DMS53 treated with DMSO at 0.1 percent for 48 hours (cell line): ENCODE measurements around the gene MTG2.

ENCODE experiments used
- DNase-seq: peaks from one replicate; lab custom pipeline; 2025; ENCODE audit not compliant: unreplicated experiment; lab: John Stamatoyannopoulos, UW

Gene MTG2

DNA sequence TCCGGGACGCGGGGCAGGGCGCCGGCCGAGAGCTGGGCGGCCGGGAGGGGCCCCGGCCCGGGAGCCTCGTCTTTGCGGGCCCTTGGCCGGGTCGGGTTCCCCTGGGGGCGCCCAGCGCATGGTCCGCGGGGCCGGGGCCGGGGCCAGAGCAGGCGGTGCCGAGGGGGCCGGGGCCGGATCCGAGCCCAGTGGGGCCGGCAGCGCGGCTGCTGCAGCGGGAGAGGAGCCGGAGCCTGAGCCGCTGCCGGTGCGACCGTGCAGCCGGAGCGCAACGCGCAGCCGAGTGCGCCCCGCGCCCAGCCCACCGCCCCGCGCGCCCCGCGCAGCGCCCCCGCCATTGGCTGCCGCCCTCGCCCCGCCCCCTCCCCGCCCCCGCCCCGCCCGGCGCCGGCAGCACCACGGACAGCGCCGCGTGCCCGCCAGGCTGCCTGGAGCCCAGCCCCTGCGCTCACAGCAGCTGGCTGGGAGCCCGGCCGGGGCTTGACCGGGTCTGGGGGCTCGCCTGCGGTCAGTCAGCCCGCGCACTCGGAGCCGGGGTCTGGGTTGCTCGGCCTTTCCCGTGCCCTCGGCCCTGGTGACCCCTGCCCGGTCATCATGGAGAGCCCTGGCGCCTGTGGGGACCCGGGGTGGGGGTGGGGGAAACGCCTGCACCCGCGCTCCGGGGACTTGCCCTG is 37.3 kb downstream of the MTG2 start, which contains the start of gene HRH3:
TSS of gene HRH3 (minus strand) at position 287 of the 674 bp plus-strand sequence. CDS start 308 bp downstream, outside the sequence.
- no peak for DNase-seq

DNA sequence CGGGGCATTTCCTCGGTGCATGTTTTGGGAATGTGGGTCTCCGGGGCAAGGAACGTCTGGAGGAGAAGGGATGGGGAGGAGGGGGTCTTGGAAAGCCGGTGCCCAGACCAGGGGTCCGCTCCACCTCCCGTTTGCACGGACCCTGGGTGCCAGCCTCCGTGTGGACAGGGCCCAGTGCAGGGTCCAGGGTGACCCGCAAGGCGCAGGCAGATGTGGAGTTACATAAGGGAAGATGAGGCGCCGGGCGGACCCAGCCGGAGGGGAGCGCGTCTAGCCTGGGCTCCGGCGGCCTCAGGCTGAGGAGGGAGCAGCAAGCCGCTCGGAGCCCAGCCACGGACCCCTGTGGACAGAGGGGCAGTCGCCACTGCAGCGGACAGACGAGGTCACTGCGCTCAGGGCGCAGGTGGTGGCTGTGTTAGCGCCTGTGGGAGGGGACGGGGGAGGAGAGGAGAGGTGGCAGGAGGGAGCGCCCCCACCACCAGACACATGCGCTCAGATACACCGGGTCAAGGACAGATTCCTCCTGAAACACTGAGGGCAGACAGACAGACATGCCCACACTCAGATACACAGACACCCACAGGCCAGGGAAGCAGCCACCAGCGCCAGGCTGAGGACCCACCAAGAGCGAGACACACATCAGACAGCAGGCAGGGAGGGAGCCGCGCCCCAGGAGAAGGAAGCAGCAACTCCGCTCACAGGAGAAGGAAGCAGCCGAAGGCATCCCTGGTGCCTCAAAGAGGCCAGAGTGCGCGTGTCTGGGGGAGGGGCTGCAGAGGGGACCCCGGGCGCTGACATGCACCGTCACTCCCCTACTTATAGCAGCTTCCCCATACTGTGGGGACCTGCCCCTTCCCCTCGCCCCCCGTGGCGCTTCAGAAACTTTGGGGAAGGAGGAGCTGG is 38.1 kb downstream of the MTG2 start:
- no peak for DNase-seq

DNA sequence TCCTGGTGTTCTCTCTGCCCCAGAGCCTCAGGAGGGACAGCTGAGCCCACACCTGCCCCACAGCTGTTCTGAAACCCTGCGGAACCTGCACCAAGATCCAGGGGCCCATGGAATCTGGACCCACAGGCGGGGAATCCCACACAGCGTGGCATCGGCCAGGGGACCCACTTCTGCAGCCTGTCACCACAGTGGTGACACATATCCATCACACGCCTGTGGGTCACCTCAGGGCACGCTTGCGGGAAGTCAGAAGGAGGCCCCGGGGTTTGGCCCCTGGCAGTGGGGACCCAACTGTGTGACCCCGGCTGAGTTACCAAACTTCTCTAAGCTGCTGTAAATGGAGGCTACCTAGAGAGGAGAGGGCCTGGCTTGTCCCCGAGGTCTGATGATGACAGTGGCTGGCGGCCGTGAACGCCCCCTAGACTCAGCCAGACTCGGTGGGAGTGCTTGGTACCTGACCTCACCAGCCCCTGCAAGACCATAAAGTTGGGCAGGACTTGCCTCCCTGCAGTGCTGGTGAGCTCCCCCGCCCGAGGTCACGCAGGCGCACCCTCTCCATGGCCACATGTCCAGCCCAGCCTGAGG is 39.5 kb downstream of the MTG2 start:
- DNase-seq = no peak

DNA sequence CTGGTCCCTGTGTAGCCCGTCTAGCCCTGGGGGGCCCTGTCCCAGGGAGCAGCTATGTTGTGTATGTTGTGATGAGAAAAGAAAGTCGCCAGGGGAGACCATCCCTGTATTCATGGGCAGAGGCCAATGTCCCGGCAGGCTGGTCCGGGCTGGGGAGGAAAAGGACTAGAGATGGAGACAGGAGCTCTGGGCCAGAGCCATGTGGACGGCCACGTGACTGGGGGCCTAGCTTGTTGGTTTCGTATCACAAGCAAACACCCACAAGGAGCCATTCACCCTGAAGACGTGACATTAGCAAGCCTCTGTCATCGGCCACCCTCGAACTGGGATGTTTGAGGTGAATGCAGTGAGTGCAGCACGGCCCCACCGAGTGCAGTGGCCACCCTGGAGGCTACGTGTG is 40.1 kb downstream of the MTG2 start:
- DNase-seq = no peak

DNA sequence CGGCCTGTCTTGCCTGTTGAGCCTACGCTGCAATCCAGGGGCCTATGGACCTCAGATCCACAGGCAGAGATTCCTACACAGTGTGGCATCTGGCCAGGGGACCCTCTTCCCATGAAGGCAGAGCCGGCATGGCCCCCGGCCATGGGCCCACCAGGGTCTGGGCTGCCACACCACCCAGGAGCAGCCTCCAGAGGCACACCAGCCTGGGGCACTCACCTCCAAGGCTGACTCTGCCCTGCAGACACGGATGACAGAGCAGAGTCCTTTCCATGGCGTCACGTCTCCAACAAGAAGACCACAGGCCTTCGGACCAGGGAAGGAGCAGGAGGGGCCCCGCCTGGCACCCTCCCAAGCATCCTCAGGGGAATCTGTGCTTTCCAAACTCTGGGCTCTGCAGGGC is 40.7 kb downstream of the MTG2 start:
- no peak for DNase-seq

DNA sequence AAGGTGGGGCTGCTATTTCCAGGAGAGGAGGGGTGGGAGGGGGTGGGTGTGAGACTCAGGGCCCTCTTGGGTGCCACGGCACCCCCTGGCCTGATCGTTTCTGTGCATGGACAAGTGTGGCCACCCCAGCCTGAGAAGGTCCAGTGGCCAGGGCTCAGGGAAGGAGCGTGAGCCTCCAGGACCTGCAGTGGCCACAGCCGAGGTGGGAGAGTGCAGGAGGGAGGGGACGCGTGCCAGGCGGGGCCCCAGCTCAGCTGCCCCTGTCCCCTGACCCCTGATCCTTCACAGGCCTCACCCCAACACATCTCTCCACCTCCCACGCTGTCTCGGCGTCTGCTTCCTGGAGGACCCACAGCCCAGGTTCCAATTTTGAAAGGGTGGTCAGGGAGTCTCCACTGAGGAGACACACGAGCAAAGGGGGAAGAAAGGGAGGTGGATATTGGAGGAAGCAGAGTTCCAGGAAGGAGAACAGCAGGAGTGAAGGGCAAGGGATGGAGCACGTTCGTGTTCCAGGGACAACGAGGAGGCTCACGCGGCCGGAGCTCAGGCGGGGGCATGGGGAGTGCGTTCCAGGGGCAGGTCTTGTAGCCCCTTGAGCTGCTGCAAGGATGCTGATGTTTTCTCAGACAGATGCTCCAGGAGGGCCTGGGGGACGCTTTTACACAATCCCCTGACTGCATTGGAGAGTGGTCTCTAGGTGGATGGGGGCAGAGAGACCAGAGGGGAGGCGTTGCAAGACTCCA is 41.5 kb downstream of the MTG2 start:
- no peak for DNase-seq

DNA sequence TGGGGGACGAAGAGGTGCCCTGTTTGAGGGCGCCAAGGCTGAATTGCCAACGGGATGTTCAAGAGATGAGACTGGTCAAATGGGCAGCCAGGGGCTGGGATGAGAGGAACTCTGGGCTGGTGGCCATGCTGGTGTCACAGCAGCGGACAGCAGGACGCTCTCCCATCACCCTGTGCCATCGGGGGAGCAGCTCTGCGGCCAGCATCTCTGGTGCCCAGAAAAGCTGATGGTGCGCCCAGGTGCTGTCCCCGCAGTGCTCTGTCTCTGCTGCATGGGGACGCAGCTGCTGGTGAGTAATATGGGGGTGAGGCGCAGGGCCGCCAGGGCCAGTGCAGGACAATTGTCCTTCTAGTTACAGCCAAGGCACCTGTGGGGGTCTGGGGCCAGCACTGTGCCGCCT is 42.2 kb downstream of the MTG2 start:
- DNase-seq = no peak

DNA sequence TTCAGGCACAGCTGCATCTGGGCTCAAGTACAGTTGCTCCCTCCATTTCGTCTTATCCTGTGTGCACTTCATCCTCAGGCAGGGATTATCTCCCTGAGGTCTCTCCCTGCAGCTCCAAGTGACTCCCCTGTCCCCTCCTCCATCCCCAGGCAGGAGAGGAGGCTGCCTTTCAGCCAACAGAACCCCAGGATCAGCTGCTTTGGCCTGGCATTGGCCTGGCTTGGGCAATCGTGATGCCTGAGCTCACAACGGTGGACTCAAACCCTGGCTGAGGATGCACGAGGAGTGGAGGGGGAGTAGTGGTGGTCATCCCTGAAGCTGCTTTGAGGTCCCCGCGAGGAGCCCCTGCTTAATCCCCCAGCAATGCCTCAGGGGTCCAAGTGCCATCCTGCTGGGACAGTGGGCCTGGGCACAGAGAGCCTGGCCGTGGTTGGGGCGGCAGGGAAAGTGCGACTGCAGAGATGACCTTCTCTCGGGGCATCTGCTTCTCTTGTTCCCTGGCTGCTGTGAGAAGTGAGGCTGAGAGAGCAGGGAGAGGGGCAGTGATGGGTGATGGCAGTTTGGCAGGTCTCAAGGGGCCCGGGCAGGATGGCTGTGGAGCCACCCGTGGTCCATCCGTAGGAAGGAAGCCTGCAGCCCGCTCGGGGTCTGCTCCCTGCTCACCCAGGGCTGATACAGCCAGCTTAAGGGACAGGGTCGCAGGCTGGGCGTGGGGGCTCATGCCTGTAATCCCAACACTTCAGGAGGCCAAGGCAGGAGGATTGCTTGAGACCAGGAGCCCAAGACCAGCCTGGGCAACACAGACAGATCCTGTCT is 43.2 kb downstream of the MTG2 start:
- DNase-seq = no peak

DNA sequence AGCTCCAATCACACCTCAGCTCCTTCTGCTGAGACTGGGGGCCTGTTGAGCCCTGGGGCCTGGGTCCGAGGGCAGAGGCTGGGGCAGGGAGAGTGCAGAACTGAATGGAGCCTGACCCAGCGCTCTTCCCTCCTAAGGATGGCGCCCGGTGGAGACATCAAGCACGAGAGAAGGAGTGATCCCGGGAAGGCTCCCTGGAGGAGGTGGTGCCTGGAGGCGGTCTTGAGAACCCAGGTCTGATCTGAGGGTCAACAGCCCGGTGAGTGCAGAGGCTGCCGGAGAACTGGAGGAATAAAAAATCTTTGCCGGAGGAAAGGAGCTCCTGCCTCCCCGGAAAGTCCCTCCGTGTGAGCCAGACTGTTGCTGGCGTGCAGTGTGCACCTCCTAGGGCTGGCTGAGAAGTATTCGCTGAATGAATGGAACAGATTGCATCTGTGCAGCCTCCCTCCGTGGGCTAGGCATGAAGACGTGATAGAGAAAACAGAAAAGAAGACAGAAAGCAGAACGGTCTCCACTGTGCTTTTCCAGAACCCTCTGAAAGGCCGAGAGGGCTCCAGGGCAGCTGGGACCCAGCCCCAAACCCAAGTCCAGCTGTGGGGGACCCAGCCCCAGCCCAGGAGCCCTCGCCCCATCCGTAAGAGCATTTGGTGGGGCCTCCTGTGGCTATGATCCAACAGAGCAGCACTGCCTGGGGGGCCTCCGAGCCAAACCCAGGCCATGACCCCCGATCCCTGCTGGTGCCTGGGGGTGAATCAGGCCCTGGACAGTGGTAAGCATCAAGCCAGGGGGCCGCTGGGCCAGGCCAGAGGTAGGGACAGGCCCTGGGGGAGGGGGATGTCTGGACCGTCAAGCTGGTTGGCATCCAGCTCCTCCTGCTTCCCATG is 44.1 kb downstream of the MTG2 start:
- DNase-seq = no peak

DNA sequence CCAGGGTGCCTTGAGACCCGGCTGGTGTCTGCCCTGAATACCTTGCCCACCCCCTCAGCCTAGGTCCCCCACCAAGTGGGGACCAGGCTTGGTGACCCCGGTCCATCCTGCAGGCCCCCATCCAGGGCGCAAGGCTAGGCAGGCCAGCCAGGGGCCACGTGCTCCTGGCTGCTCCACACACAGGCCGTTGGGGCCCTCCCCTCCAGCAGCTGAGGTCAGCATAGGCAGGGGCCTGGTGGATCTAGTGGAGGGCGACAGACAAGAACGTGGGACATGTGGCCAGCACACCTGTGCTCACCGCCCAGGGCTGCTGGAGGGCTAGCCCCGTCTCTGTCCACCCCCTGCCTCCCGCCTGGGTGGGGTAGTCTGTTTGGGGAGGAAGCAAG is 44.8 kb downstream of the MTG2 start:
- no peak for DNase-seq

DNA sequence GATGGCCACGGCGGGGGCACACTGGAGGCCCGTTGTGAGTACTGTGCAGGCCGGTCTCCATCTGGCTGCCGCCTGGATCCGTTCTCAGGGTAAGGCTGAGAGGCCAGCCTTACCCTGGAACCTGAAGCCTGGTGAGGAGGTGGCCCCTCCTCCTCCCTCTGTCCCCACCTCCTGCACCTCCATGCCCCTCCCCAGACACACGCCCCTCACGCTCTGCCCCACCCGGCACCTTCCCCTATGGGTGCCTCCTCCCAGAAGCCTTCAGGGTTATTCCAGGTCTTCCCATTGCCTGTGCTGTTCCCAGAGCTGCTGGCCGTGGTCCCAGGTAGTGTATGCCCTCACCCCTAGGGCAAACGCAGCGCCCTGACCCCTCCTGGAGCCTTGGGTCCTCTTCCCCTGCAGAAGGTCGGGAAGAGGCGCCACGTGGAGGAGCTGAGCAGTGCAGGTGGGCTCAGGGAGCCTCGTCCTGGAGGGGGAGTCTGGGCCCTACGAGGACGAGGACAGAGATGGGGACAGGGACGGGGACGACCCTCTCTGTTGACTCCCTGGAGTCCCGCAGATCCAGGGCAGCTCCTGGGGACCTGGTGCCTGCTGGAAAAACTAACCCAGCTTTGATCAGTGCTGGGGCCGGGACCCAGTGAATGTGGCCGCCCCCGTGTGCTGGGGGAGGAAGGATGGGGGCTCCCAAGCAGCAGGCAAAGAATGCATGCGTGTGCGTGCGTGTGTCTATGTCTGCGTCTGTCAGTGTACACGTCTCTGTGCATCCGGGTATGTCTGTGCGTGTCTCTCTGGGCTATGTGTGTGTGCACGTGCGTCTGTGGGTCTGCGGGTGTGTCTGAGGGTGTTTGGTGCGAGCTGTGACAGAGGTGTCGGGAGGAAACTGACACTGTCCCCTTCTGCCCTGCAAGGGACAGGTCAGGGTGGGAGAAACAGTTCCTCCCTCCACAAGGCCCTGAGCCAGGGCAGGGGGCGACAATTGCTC is 45.4 kb downstream of the MTG2 start:
- peak; percentile 25 for DNase-seq

DNA sequence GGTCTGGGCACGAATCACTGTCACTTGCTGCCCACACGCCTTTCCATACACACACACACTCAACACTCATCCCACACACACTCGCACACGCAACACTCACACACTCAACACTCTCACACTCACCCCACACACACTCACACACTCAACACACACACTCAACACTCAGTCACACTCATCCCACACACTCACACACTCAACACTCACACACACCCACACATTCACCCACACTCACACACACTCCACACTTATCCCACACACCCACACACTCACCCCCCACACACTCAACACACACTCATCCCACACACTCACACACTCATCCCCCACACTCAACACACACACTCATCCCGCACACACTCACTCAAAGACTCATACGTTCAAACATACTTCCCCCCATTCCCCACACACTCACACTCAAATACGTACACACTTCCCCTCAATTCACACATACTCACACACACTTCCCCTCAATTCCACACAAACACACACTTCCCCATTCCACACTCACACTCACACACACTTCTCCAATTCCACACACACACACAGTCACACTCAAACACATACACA is 46.2 kb downstream of the MTG2 start:
- no peak for DNase-seq

DNA sequence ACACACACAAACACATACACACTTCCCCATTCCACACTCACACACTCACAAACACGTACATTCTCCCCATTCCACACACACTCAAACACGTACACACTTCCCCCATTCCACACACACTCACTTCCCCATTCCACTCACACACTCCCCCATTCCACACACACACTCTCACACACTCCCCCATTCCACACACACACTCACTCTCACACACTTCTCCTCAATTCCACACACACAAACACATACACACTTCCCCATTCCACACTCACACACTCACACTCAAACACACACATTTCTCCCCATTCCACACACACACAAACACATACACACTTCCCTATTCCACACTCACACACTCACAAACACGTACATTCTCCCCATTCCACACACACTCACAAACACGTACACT is 46.8 kb downstream of the MTG2 start:
- no peak for DNase-seq

DNA sequence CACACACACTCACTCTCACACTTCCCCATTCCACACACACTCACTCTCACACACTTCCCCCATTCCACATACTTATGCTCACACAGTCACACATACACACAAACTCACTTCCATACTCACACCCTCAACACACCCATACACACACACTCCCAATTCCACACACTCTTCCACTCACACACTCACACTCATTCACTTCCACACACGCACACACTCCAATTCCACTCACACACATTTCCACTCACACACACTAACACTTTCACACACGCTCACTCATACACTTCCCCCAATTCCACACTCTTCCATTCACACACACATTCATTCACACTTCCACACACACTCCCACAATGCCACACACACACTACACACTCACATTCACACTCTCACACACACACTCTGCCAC is 47.4 kb downstream of the MTG2 start:
- no peak for DNase-seq

DNA sequence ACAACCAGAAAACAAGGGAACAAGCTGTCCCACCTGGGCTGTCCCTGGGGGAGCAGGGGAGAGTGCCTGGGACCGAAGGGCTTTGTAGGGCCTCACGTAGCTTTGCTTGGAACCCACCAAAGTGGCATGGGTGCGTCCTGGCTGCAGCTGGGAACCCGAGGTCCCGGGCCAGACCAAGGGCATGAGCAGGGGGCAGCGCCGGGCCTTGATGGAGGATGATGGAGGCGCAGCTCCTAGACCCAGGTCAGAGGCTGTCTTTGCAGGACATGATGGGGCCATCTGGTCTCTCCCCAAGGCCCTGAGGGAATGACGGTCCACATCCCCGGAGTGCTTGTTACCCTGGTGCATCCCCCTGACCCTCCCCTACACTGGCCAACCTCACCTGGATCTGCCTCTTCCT is 47.9 kb downstream of the MTG2 start:
- no peak for DNase-seq

DNA sequence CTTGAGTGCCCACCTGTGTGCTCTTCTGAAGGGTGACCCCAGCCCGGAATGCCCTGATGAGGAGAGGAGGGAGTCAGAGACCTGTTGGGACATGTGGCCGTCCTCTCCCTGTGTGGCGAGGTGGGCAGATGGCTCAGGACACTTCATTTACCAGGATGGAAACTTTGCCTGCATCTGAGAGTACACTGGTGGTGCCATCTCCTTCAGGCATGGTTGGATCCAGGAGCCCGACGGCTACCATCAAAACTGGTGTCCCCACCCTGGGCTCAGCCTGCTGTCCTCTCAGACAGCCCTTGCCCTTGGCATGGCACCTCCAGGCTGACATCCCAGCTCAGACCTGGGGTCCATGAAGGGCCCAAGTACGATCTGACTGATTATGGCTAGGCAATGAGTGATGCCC is 48.5 kb downstream of the MTG2 start:
- DNase-seq = no peak

DNA sequence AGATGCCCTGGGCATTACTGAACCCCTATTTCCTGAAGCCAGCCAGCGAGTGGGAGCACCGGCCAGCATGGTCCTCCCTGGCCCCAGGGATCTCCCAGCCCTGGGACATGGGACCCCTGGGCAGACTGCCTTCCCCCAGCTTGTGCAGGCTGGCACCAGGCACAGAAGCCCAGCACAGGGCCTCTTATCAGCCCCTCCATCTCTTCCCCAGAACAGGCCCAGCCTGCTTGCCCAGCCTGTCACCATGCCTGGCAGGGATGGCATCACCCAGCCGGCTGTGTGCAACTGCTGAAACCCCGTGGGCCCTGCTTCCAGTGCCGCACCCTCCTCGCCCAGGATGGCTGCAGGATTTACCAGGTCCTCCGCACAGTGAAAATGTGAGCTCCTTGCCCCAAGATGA is 49.4 kb downstream of the MTG2 start:
- no peak for DNase-seq
